Esophagus muscularis mucosa (tissue), 4 donors: ENCODE results near the gene FEZF2. TPM values are rescaled to one million over a fixed set of nuclear protein-coding genes. Genes with fewer than 3 reads are reported as not detected.
A peak's percentile ranks its signal among the peaks of the same experiment; 100 is the strongest.

ENCODE experiments used
- DNase-seq: peaks from one replicate; pipeline ENCODE4 v3.0.0-alpha.2; 2017; ENCODE audit errors: extremely low spot score
- H3K27ac ChIP-seq, 4 donors: fragments of 200-600 bp; sonication (generic); replicated peaks in 1 of 4; 1 replicate in 3 of 4; 2 replicates in 1 of 4; pipeline ENCODE4 v1.5.1; 2016 to 2019; ENCODE audit warnings: mild to moderate bottlenecking in 1 of 4
- H3K27me3 ChIP-seq, 4 donors: fragments of 200-600 bp; sonication (generic); one replicate each; pipeline versions ENCODE4 v1.5.1 to v1.6.0; 2016 to 2019
- H3K36me3 ChIP-seq, 4 donors: fragments of 200-600 bp; sonication (generic); one replicate each; pipeline ENCODE4 v1.5.1; 2016 to 2019
- H3K4me1 ChIP-seq, 4 donors: fragments of 200-600 bp; sonication (generic); one replicate each; pipeline ENCODE4 v1.5.1; 2016 to 2019
- H3K4me3 ChIP-seq, 4 donors: fragments of 200-600 bp; sonication (generic); 1 replicate in 2 of 4; 2 replicates in 2 of 4; pipeline ENCODE4 v1.5.1; 2016 to 2019; ENCODE audit warnings: mild to moderate bottlenecking in 4 of 4, moderate library complexity in 1 of 4
- H3K9me3 ChIP-seq, 4 donors: fragments of 200-600 bp; sonication (generic); 1 replicate in 3 of 4; 2 replicates in 1 of 4; pipeline ENCODE4 v1.5.1; 2016 to 2019
- CTCF ChIP-seq, 3 experiments: fragments of 200-600 bp in 2 of 3; fragments of 450-650 bp in 1 of 3; sonication (generic) in 2 of 3; IDR thresholded peaks; one replicate each; pipeline ENCODE4 v1.5.1; 2017 to 2019; ENCODE audit warnings: antibody characterized with exemption in 3 of 3, mild to moderate bottlenecking in 2 of 3, moderate library complexity in 1 of 3
- EP300 ChIP-seq: sonication (generic); formaldehyde crosslinking; IDR thresholded peaks from one replicate; pipeline ENCODE4 v1.6.1; 2017; ENCODE audit warnings: antibody characterized with exemption
- POLR2A ChIP-seq: fragments of 450-650 bp; IDR thresholded peaks from one replicate; pipeline ENCODE4 v1.6.1; 2017; ENCODE audit warnings: antibody characterized with exemption, moderate library complexity, mild to moderate bottlenecking, low read depth
- POLR2AphosphoS5 ChIP-seq, 2 donors: sonication (generic); formaldehyde crosslinking; IDR thresholded peaks; one replicate each; pipeline ENCODE4 v1.6.1; 2017; ENCODE audit warnings: antibody characterized with exemption in 2 of 2
- WGBS: methylation state at CpG from one replicate; pipeline ENCODE4 v1.1.5; 2018; 5-methylcytosine and 5-hydroxymethylcytosine counted together
- intact Hi-C: fragments of 100-400 bp; cut with DNase I; formaldehyde crosslinking; loops from one replicate; pipeline ENCODE4 v1.15.1; 2023
- total RNA-seq, 4 donors: library from RNA; depleted of rRNA; stranded (reverse); fragments of >200 nt; gene quantifications; one replicate each; pipeline versions ENCODE4 v1.1.0 to v1.2.1, GENCODE V29; 2016

FEZF2 gene
- total RNA-seq, 4 donors from 2014 or later, result not detected

DNA sequence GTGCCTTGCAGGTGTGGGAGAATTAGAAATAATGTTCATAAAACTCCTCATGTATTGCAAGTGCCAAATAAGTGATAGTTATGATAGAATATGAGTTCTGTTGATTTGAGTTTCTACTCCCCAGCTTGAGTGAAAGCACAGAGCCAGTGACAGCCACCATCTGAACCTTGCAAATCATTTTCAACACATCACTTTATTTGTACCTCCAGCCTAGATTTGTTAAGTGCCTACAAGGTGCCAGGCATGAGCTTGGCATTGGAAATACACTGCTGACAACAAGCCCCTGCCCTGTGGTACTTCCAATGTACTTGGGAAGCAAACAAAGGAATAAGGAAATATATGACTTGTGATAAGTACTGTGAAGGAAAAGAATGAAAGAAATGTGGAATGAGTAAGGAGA lies 17.0 kb downstream of the FEZF2 start:
- Histone ChIP-seq H3K36me3 (no peaks in the 10 kb centered on the region), H3K27ac (no peak overlapping the region), H3K4me1 (no peaks in the 10 kb centered on the region), H3K4me3 (no peak overlapping the region), H3K9me3 (no peaks in the 10 kb centered on the region), H3K27me3 (peaks cover 0 to 18% (median 0%) of the 10 kb centered on the region in 4 donors)
- intact Hi-C loops, result no loop called here
- peak; percentile 60 for DNase-seq
- TF ChIP-seq CTCF (IDR thresholded peaks at IDR 0.05), result no peak
- TF ChIP-seq POLR2A, result no peak
- no peak for TF ChIP-seq POLR2AphosphoS5 (IDR thresholded peaks at IDR 0.05)
- TF ChIP-seq EP300, result no peak

- Histone ChIP-seq H3K27ac (no peak overlapping the region), H3K36me3 (no peaks in the 10 kb centered on the region), H3K4me1 (no peaks in the 10 kb centered on the region), H3K9me3 (no peaks in the 10 kb centered on the region), H3K4me3 (no peak overlapping the region), H3K27me3 (peaks cover 0 to 21% (median 0%) of the 10 kb centered on the region in 4 donors)
- TF ChIP-seq EP300 (no peak), POLR2AphosphoS5 (IDR thresholded peaks at IDR 0.05) (no peak), CTCF (IDR thresholded peaks at IDR 0.05) (no peak), POLR2A (no peak)
- peak; percentile 77 for DNase-seq
- intact Hi-C loops, result no loop called here
- 77% methylated on average over 3 of the region's 3 CpGs for WGBS
These were observed 17.6 kb downstream of the FEZF2 start for GRCh38 chr3:62355703-62356102.

GRCh38 chr3:62343755-62344154 lies 29.6 kb downstream of the FEZF2 start:
- Histone ChIP-seq H3K9me3 (no peaks in the 10 kb centered on the region), H3K4me1 (no peaks in the 10 kb centered on the region), H3K36me3 (no peaks in the 10 kb centered on the region), H3K4me3 (no peak overlapping the region), H3K27ac (no peak overlapping the region), H3K27me3 (no peaks in the 10 kb centered on the region)
- intact Hi-C loops, result no loop called here
- TF ChIP-seq CTCF (IDR thresholded peaks at IDR 0.05), result no peak
- TF ChIP-seq EP300, result no peak
- TF ChIP-seq POLR2A, result no peak
- TF ChIP-seq POLR2AphosphoS5 (IDR thresholded peaks at IDR 0.05), result no peak
- DNase-seq, result no peak
- WGBS, result 81% methylated on average over 2 of the region's 2 CpGs

- no peaks in the 10 kb centered on the region for H3K27me3 ChIP-seq
- DNase-seq, result no peak
- no peak overlapping the region for H3K27ac ChIP-seq
- H3K4me3 ChIP-seq, result no peak overlapping the region
- no peaks in the 10 kb centered on the region for H3K4me1 ChIP-seq
- 94% methylated on average over 3 of the region's 3 CpGs for WGBS
- H3K9me3 ChIP-seq, result no peaks in the 10 kb centered on the region
- intact Hi-C loops, result no loop called here
- H3K36me3 ChIP-seq, result no peaks in the 10 kb centered on the region
- TF ChIP-seq POLR2AphosphoS5 (IDR thresholded peaks at IDR 0.05), result no peak
- TF ChIP-seq POLR2A, result no peak
- no peak for TF ChIP-seq CTCF (IDR thresholded peaks at IDR 0.05)
- no peak for TF ChIP-seq EP300
These were observed 38.2 kb downstream of the FEZF2 start for GRCh38 chr3:62335196-62335595.

DNA sequence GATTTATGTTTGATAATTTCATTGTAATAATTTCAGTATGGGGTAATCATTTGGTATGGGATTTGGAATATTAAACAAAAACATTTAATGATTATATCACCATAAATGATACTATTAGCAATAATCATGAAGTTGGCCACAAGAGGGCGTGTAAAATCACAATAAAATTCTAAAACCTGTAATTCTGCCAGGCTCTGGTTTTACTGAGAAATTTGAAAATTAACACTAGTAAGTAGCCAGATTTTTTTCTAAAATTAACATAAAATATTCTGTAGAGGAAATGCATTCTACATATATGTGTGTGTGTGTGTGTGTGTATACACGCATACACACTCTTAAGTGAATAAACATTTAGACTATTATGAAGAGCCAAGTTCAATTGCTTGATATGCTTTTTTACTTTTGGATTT lies 40.5 kb downstream of the FEZF2 start:
- no peak for TF ChIP-seq POLR2AphosphoS5 (IDR thresholded peaks at IDR 0.05)
- no peak for TF ChIP-seq POLR2A
- no peak for TF ChIP-seq EP300
- peak; percentile 18 to 53 (median 50) for TF ChIP-seq CTCF (IDR thresholded peaks at IDR 0.05)
- H3K27me3 ChIP-seq, result no peaks in the 10 kb centered on the region
- H3K4me1 ChIP-seq, result no peaks in the 10 kb centered on the region
- no peak overlapping the region for H3K27ac ChIP-seq
- H3K4me3 ChIP-seq, result no peak overlapping the region
- no peaks in the 10 kb centered on the region for H3K36me3 ChIP-seq
- WGBS, result 52% methylated on average over 2 of the region's 2 CpGs
- H3K9me3 ChIP-seq, result no peaks in the 10 kb centered on the region
- intact Hi-C loops, result no loop called here
- DNase-seq, result no peak
